ENCODE results near the gene ZNF232.

- TF ChIP-seq POLR2AphosphoS5 (IDR thresholded peaks at IDR 0.05; ENCODE audit: borderline replicate concordance, low read depth, low read length) (no peak), EZH2 (IDR thresholded peaks at IDR 0.05) (no peak)
These were observed 15.2 kb upstream of the ZNF232 start for GRCh38 chr17:5126719-5127488.
